Temporal lobe (tissue), 1 donor: Measurements from ENCODE around the gene LEF1. TPM values are rescaled to one million over a fixed set of nuclear protein-coding genes. Genes with fewer than 3 reads are reported as not detected.

ENCODE experiments used
- total RNA-seq: library from RNA; depleted of rRNA; stranded (reverse); fragments of >200 nt; gene quantifications from one replicate; pipeline ENCODE4 v1.2.3, GENCODE V29; 2014

The LEF1 gene
- total RNA-seq, 1 donor from 2014 or later, result 7.1 TPM

Other genes starting within 250 kb of the LEF1 start
- 10.3 TPM for gene CYP2U1, start 237.4 kb downstream of the LEF1 start, total RNA-seq
- gene HADH, start 179.0 kb downstream of the LEF1 start, total RNA-seq, result 12.5 TPM